Measurements from ENCODE around the gene EIF4E1B.

DNA sequence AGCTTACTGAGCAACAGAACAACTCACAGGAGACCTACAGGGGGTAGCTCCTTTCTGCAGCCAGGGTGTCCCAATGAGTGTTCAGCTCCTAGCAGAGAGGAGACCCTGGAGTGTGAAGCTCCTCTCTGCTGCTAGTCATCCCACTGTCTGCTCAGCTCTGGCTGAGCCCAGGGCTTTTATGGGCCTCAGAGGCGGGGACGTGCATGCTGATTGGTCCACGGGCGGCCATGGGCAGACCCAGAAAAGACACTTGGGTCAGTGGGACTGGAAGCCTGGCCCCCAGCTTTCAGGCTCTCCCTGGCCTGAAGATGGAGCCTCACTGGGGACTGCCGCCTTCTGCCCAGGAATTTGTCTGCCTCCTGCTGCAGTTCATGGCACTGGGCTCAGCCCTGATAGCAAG is 57.4 kb downstream of the EIF4E1B start:
- TF ChIP-seq EZH2 (IDR thresholded peaks at IDR 0.05), result no peak
- no peak for TF ChIP-seq CTCF (IDR thresholded peaks at IDR 0.05)

All from neural progenitor cell (in vitro differentiated cells).